Measurements from ENCODE around the gene ACTN2. TPM values are rescaled to one million over a fixed set of nuclear protein-coding genes. Genes with fewer than 3 reads are reported as not detected.
A peak's percentile ranks its signal among the peaks of the same experiment; 100 is the strongest.
"Not testable (repeated sequence)": the region's sequence is repeated elsewhere in the genome, so short reads cannot be mapped to it uniquely, and the experiment has no call there.

The ACTN2 gene
- 1.5 TPM for polyA plus RNA-seq (2013, experiment 1 of 2)
- polyA plus RNA-seq (2013, experiment 2 of 2), result 0.57 TPM

GRCh38 chr1:236685917-236686814 is at the start of gene ACTN2:
TSS of gene ACTN2 (plus strand) at chr1:236686499. CDS start at chr1:236686674, 175 bp downstream.
- 7% methylated on average over 93 of the region's 93 CpGs for WGBS

GRCh38 chr1:236638945-236639344 is 47.4 kb upstream of the ACTN2 start:
- Histone ChIP-seq H3K9ac (ENCODE audit: low read depth, low read length) (no peak overlapping the region), H3K9me3 (ENCODE audit: insufficient read depth, low read depth, low read length) (no peaks in the 10 kb centered on the region), H3K27ac (ENCODE audit: low read depth, low read length) (no peak overlapping the region), H3K27me3 (ENCODE audit: insufficient read depth, low read length) (no peaks in the 10 kb centered on the region), H3K4me1 (ENCODE audit: insufficient read depth, low read length) (no peaks in the 10 kb centered on the region), H3K36me3 (ENCODE audit: insufficient read depth, low read length) (no peaks in the 10 kb centered on the region), H3K4me3 (ENCODE audit: low read length) (no peak overlapping the region)
- 94% methylated on average over 13 of the region's 13 CpGs for whole genome bisulfite sequencing

More at GRCh38 chr1:236685917-236686814, at the start of gene ACTN2:
- peaks cover 10% of the 10 kb centered on the region; the same call in 1 of the 2 replicates for H3K4me1 ChIP-seq (ENCODE audit: insufficient read depth, low read length)
- H3K4me3 ChIP-seq (ENCODE audit: low read length), result peak within 1 kb of the TSS; percentile 58
- H3K9me3 ChIP-seq (ENCODE audit: insufficient read depth, low read depth, low read length), result no peaks in the 10 kb centered on the region
- peak within 1 kb of the TSS; percentile 52 for H3K9ac ChIP-seq (ENCODE audit: low read depth, low read length)
- peaks cover 42% of the 10 kb centered on the region for H3K27me3 ChIP-seq (ENCODE audit: insufficient read depth, low read length)
- no peaks in the 10 kb centered on the region for H3K36me3 ChIP-seq (ENCODE audit: insufficient read depth, low read length)
- H3K27ac ChIP-seq (ENCODE audit: low read depth, low read length), result no peak within 1 kb of the TSS

- Histone ChIP-seq H3K9me3 (ENCODE audit: insufficient read depth, low read depth, low read length) (no peaks in the 10 kb centered on the region), H3K27ac (ENCODE audit: low read depth, low read length) (no peak overlapping the region), H3K4me1 (ENCODE audit: insufficient read depth, low read length) (no peaks in the 10 kb centered on the region), H3K4me3 (ENCODE audit: low read length) (no peak overlapping the region), H3K27me3 (ENCODE audit: insufficient read depth, low read length) (no peaks in the 10 kb centered on the region), H3K36me3 (ENCODE audit: insufficient read depth, low read length) (no peaks in the 10 kb centered on the region), H3K9ac (ENCODE audit: low read depth, low read length) (no peak overlapping the region)
- WGBS, result 96% methylated on average over 3 of the region's 4 CpGs
Measured at GRCh38 chr1:236639686-236640085, 46.6 kb upstream of the ACTN2 start.

- Histone ChIP-seq H3K4me1 (ENCODE audit: insufficient read depth, low read length) (no peaks in the 10 kb centered on the region), H3K9me3 (ENCODE audit: insufficient read depth, low read depth, low read length) (no peaks in the 10 kb centered on the region), H3K36me3 (ENCODE audit: insufficient read depth, low read length) (no peaks in the 10 kb centered on the region), H3K27me3 (ENCODE audit: insufficient read depth, low read length) (no peaks in the 10 kb centered on the region), H3K9ac (ENCODE audit: low read depth, low read length) (no peak overlapping the region), H3K27ac (ENCODE audit: low read depth, low read length) (no peak overlapping the region), H3K4me3 (ENCODE audit: low read length) (no peak overlapping the region)
- WGBS, result 94% methylated on average over 4 of the region's 4 CpGs
Measured at GRCh38 chr1:236642763-236643162, 43.5 kb upstream of the ACTN2 start.

GRCh38 chr1:236645016-236645680 is 41.2 kb upstream of the ACTN2 start:
- no peak overlapping the region for H3K9ac ChIP-seq (ENCODE audit: low read depth, low read length)
- no peak overlapping the region for H3K4me3 ChIP-seq (ENCODE audit: low read length)
- no peaks in the 10 kb centered on the region for H3K27me3 ChIP-seq (ENCODE audit: insufficient read depth, low read length)
- no peak overlapping the region for H3K27ac ChIP-seq (ENCODE audit: low read depth, low read length)
- no peaks in the 10 kb centered on the region for H3K4me1 ChIP-seq (ENCODE audit: insufficient read depth, low read length)
- WGBS, result 93% methylated on average over 5 of the region's 5 CpGs
- no peaks in the 10 kb centered on the region for H3K9me3 ChIP-seq (ENCODE audit: insufficient read depth, low read depth, low read length)
- no peaks in the 10 kb centered on the region for H3K36me3 ChIP-seq (ENCODE audit: insufficient read depth, low read length)

- 100% methylated on average over 1 of the region's 1 CpG for WGBS
- Histone ChIP-seq H3K36me3 (ENCODE audit: insufficient read depth, low read length) (no peaks in the 10 kb centered on the region), H3K4me3 (ENCODE audit: low read length) (no peak overlapping the region), H3K9ac (ENCODE audit: low read depth, low read length) (no peak overlapping the region), H3K4me1 (ENCODE audit: insufficient read depth, low read length) (no peaks in the 10 kb centered on the region), H3K9me3 (ENCODE audit: insufficient read depth, low read depth, low read length) (no peaks in the 10 kb centered on the region), H3K27ac (ENCODE audit: low read depth, low read length) (no peak overlapping the region), H3K27me3 (ENCODE audit: insufficient read depth, low read length) (no peaks in the 10 kb centered on the region)
Measured at GRCh38 chr1:236654511-236654910, 31.8 kb upstream of the ACTN2 start.

GRCh38 chr1:236654957-236655356 is 31.3 kb upstream of the ACTN2 start:
- no peak overlapping the region for H3K4me3 ChIP-seq (ENCODE audit: low read length)
- no peaks in the 10 kb centered on the region for H3K9me3 ChIP-seq (ENCODE audit: insufficient read depth, low read depth, low read length)
- WGBS, result 83% methylated on average over 4 of the region's 5 CpGs
- H3K36me3 ChIP-seq (ENCODE audit: insufficient read depth, low read length), result no peaks in the 10 kb centered on the region
- H3K4me1 ChIP-seq (ENCODE audit: insufficient read depth, low read length), result no peaks in the 10 kb centered on the region
- H3K9ac ChIP-seq (ENCODE audit: low read depth, low read length), result no peak overlapping the region
- no peak overlapping the region for H3K27ac ChIP-seq (ENCODE audit: low read depth, low read length)
- no peaks in the 10 kb centered on the region for H3K27me3 ChIP-seq (ENCODE audit: insufficient read depth, low read length)

GRCh38 chr1:236657398-236657797 is 28.9 kb upstream of the ACTN2 start:
- Histone ChIP-seq H3K27ac (ENCODE audit: low read depth, low read length) (no peak overlapping the region), H3K27me3 (ENCODE audit: insufficient read depth, low read length) (no peaks in the 10 kb centered on the region), H3K9me3 (ENCODE audit: insufficient read depth, low read depth, low read length) (no peaks in the 10 kb centered on the region), H3K9ac (ENCODE audit: low read depth, low read length) (no peak overlapping the region), H3K36me3 (ENCODE audit: insufficient read depth, low read length) (no peaks in the 10 kb centered on the region), H3K4me1 (ENCODE audit: insufficient read depth, low read length) (no peaks in the 10 kb centered on the region), H3K4me3 (ENCODE audit: low read length) (no peak overlapping the region)
- over 99% methylated on average over 8 of the region's 8 CpGs for WGBS

GRCh38 chr1:236659792-236660587 is 26.3 kb upstream of the ACTN2 start:
- WGBS, result 83% methylated on average over 12 of the region's 12 CpGs

GRCh38 chr1:236663934-236664333 is 22.4 kb upstream of the ACTN2 start:
- H3K4me3 ChIP-seq (ENCODE audit: low read length), result no peak overlapping the region
- H3K4me1 ChIP-seq (ENCODE audit: insufficient read depth, low read length), result no peaks in the 10 kb centered on the region
- H3K36me3 ChIP-seq (ENCODE audit: insufficient read depth, low read length), result no peaks in the 10 kb centered on the region
- WGBS, result 82% methylated on average over 1 of the region's 1 CpG
- H3K9me3 ChIP-seq (ENCODE audit: insufficient read depth, low read depth, low read length), result no peaks in the 10 kb centered on the region
- H3K9ac ChIP-seq (ENCODE audit: low read depth, low read length), result no peak overlapping the region
- H3K27me3 ChIP-seq (ENCODE audit: insufficient read depth, low read length), result no peaks in the 10 kb centered on the region
- H3K27ac ChIP-seq (ENCODE audit: low read depth, low read length), result no peak overlapping the region

More at GRCh38 chr1:236659792-236660587, 26.3 kb upstream of the ACTN2 start:
- no peak overlapping the region for H3K9ac ChIP-seq (ENCODE audit: low read depth, low read length)
- no peaks in the 10 kb centered on the region for H3K36me3 ChIP-seq (ENCODE audit: insufficient read depth, low read length)
- H3K27ac ChIP-seq (ENCODE audit: low read depth, low read length), result no peak overlapping the region
- no peaks in the 10 kb centered on the region for H3K27me3 ChIP-seq (ENCODE audit: insufficient read depth, low read length)
- no peaks in the 10 kb centered on the region for H3K9me3 ChIP-seq (ENCODE audit: insufficient read depth, low read depth, low read length)
- no peak overlapping the region for H3K4me3 ChIP-seq (ENCODE audit: low read length)
- H3K4me1 ChIP-seq (ENCODE audit: insufficient read depth, low read length), result no peaks in the 10 kb centered on the region

- H3K9me3 ChIP-seq (ENCODE audit: insufficient read depth, low read depth, low read length); H3K27ac ChIP-seq (ENCODE audit: low read depth, low read length); H3K36me3 ChIP-seq (ENCODE audit: insufficient read depth, low read length); H3K27me3 ChIP-seq (ENCODE audit: insufficient read depth, low read length); H3K9ac ChIP-seq (ENCODE audit: low read depth, low read length); H3K4me3 ChIP-seq (ENCODE audit: low read length); H3K4me1 ChIP-seq (ENCODE audit: insufficient read depth, low read length): not testable (repeated sequence)
- 88% methylated on average over 5 of the region's 5 CpGs for WGBS
Measured at GRCh38 chr1:236668909-236669308, 17.4 kb upstream of the ACTN2 start.

Measured in HUES64 (cell line).